ENCODE data around the gene PXMP2.

The PXMP2 gene

DNA sequence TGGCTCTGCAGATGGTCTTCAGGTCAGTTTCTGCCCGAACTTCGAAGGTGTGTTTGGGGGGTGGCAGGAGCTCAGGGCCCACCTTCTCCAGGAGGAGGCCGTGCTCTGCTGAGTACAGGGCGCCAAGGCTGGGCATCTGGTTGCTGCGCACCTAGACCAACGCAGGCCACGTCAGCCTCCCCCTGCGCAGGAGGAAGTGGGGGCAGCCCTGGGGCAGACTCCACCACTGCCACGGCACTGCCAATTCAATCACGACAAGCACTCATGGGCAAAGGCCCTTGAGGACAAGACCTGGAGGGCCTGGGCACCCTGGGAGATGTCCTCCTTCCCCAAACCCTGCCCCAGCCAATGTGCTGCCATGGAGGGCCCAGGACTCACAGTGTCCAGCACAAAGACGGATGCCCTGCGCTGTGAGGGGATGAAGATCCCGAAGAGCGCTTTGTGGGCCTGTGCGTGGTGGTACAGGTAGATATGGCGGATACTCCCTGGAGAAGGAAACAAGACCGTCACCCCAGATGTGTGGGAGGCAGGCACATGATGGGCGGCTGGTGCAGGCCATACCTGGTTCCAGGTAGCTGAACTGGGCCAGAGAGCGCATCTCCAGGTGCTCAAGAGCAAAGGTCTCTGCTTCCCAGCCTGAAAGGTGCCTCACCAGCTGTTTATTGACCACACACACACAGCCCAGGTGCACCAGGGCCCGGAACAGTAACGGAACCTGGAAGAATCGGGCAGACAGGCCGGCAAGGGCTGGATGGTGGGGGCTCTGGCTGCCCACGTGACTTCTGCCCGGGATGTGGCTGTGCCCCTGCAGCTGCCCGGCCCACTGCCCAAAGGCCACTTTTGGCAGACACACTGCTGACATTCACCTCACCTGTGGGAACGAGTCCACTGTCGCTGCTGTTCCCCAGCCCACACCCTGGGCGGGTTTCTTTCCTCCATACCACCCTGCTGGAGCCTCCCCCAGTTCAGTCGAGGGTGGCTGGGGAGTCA, 44.2 kb upstream of the PXMP2 start:
- TF ChIP-seq, protein P1, sequence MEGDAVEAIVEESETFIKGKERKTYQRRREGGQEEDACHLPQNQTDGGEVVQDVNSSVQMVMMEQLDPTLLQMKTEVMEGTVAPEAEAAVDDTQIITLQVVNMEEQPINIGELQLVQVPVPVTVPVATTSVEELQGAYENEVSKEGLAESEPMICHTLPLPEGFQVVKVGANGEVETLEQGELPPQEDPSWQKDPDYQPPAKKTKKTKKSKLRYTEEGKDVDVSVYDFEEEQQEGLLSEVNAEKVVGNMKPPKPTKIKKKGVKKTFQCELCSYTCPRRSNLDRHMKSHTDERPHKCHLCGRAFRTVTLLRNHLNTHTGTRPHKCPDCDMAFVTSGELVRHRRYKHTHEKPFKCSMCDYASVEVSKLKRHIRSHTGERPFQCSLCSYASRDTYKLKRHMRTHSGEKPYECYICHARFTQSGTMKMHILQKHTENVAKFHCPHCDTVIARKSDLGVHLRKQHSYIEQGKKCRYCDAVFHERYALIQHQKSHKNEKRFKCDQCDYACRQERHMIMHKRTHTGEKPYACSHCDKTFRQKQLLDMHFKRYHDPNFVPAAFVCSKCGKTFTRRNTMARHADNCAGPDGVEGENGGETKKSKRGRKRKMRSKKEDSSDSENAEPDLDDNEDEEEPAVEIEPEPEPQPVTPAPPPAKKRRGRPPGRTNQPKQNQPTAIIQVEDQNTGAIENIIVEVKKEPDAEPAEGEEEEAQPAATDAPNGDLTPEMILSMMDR (IDR thresholded peaks at IDR 0.05; ENCODE audit: insufficient read depth, missing control alignments), result no peak
- DNase-seq (ENCODE audit: insufficient read length, low spot score) (no peak), FAIRE-seq (no peak)

- DNase-seq (ENCODE audit: insufficient read length, low spot score) (no peak), FAIRE-seq (no peak)
- TF ChIP-seq, protein P1 (IDR thresholded peaks at IDR 0.05; ENCODE audit: insufficient read depth, missing control alignments), result no peak
These were observed 40.5 kb upstream of the PXMP2 start for GRCh38 chr12:132646850-132647249.

DNA sequence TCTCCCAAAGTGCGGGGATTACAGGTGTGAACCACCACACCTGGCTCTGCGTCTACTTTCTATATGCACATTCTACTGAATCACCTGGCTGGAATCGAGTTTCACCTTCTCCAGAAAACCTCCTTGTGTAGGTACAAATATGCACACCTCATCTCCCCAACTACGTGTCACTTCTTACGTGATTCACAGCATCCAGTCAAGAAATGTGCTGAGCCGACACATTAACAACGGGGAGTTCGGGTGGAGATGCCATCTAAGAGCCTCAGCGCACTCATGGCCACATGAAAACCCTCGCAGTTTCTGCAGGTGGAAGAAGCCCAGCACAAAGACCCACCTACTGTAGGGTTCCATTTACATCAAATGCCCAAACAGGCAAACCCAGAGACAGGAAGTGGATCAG, 39.5 kb upstream of the PXMP2 start:
- DNase-seq (ENCODE audit: insufficient read length, low spot score) (no peak), FAIRE-seq (no peak)
- TF ChIP-seq, protein P1 (IDR thresholded peaks at IDR 0.05; ENCODE audit: insufficient read depth, missing control alignments), result no peak

DNA sequence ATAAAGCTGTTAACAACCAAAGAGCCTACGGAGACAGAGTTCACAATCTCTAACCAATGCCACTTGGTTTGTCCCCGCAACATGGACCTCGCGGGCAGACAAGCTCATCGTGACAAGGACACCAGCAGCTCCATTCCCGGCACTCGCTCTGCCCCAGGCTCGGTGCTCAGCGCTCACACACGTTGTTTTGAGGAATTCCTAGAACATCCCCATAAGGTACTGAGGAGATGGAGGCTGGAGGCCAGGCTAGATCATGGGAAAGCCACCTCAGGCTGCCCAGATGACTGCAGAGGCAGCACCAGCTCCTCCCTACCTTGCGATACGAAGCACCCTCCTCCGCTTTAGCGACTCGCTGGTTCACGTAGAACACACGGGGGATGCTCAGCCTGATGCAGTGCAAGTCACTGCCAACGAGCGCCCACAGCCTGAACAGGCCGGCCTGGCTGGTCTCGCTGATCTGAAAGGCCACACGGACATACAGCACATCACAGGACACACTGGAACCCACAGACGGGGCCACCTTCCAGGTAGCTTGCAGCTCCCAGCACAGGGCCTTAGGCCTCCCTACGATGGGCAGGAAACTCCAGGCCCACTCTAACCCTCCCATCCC, 38.7 kb upstream of the PXMP2 start:
- TF ChIP-seq, protein P1 (IDR thresholded peaks at IDR 0.05; ENCODE audit: insufficient read depth, missing control alignments), result no peak
- DNase-seq (ENCODE audit: insufficient read length, low spot score) (no peak), FAIRE-seq (no peak)

DNA sequence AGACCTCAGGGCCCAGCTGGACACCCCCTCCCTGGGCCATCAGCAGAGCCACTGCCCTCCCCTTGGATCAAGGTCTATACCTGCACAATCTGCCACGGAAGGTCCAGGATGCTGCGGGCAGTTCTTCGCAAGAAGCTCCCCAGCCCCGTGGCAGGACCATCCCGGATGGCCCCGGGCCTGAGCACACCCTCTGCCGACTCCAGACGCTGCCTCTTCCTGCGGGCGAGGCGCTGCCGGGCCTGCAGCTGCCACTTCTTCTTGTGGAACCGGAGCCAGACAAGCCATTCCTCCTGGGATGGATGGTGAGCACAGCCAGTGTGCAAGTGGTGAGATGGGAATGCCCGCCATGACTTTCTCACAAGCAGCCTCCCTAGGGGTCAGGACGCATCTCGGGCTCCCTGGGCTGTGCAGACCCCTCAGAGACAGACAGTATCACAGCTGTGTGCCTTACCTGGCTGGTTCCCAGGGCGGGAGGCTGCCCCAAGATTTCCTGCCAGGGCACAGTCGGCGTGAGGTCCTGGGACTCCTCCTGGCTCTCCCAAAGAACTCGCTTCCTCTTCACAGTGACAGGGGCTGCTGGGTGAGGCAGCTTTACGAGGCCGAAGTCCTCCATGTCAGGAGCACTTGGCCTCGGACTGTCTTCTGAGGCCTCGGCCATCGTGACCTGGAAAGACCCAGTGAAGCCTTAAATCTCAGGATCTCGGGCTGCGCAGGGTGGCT, 38.0 kb upstream of the PXMP2 start:
- no peak for FAIRE-seq
- TF ChIP-seq, protein P1 (IDR thresholded peaks at IDR 0.05; ENCODE audit: insufficient read depth, missing control alignments), result no peak

GRCh38 chr12:132651444-132652100, 35.8 kb upstream of the PXMP2 start:
- no peak for DNase-seq (ENCODE audit: insufficient read length, low spot score)
- no peak for FAIRE-seq
- TF ChIP-seq, protein P1 (IDR thresholded peaks at IDR 0.05; ENCODE audit: insufficient read depth, missing control alignments), result no peak

More for the DNA sequence above, 38.0 kb upstream of the PXMP2 start:
- no peak for DNase-seq (ENCODE audit: insufficient read length, low spot score)

Data from D721Med (cell line).